Upper lobe of right lung (tissue), 1 donor: ENCODE results near the gene ATP6V1C2. TPM values are rescaled to one million over a fixed set of nuclear protein-coding genes. Genes with fewer than 3 reads are reported as not detected.
"Not testable (repeated sequence)": the region's sequence is repeated elsewhere in the genome, so short reads cannot be mapped to it uniquely, and the experiment has no call there.

ENCODE experiments used
- ATAC-seq: fragments of 200-7000 bp; cut with Tn5 transposase; one replicate; pipeline ENCODE4 v1.9.1; 2020; ENCODE audit warnings: mild to moderate bottlenecking, moderate library complexity
- DNase-seq: peaks from one replicate; pipeline ENCODE4 v3.0.0-alpha.2; 2020
- H3K27ac ChIP-seq: fragments of 200-600 bp; one replicate; pipeline ENCODE4 v1.8.0; 2022
- H3K27me3 ChIP-seq: fragments of 200-600 bp; one replicate; pipeline ENCODE4 v1.8.0; 2022; ENCODE audit warnings: mild to moderate bottlenecking
- H3K36me3 ChIP-seq: fragments of 200-600 bp; one replicate; pipeline ENCODE4 v1.8.0; 2022
- H3K4me1 ChIP-seq: fragments of 200-600 bp; one replicate; pipeline ENCODE4 v1.8.0; 2022
- H3K4me3 ChIP-seq: fragments of 200-600 bp; one replicate; pipeline ENCODE4 v1.8.0; 2022; ENCODE audit warnings: mild to moderate bottlenecking
- H3K9me3 ChIP-seq: fragments of 200-600 bp; one replicate; pipeline ENCODE4 v1.8.0; 2022
- intact Hi-C: fragments of 100-400 bp; cut with DNase I; formaldehyde crosslinking; loops from one replicate; pipeline ENCODE4 v1.11.0; 2022
- total RNA-seq: library from RNA; stranded (reverse); fragmentation: NEBNext Ultra II Directional; extraction: Animal tissue kit (Norgen Biotek cat#: 25700); gene quantifications from one replicate; pipeline ENCODE4 v1.2.1, GENCODE V29; 2021
- TF ChIP-seq, protein P1 (sequence below): fragments of 200-600 bp; IDR thresholded peaks from one replicate; pipeline ENCODE4 v1.8.0; 2022; ENCODE audit warnings: antibody characterized with exemption
- donor health status: DM: no; HTN: yes; CAD: no; lungs with severe emphysema.

Gene ATP6V1C2
- total RNA-seq, 1 donor from 2014 or later: not detected

DNA sequence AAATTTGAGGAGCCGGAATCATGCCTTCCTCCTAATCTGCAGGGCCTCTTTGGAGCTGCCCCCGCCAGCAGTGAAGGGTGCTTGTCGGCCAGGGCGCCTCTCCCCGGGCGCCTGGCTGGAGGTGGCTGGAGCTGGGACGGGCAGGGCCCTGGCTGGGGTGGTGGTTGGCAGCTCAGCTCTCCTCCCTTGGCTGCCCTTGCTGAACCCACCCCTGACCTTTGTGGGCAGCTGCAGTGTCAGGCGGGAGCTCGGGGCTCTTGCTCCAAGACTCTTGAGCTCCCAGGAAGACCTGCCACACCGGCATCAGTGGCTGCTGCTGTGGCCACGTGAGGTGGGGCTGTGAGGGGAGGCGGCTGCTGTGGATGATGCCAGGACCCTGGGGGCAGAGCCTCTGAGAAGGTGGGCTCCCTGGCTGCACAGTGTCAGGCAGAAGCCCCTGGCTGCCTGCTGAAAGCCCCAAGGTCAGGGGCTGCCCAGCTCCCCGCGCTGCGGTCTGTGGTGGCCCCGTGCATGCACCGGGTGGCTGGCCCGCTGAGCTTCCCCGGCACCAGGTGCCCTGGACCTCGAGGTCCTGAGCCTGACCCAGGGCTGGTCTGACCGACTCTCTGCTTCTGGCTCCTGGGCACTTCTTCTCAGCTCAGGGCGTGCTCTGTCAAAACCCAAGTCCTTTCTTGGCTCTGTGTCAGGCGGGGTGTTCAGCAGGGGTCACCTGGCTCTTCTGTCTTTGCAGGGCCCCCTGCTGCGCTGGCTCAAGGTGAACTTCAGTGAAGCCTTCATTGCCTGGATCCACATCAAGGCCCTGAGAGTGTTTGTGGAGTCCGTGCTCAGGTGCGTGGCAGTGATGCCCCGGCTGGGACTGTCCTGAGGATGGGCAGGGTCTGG is 56.7 kb downstream of the ATP6V1C2 start:
- ATAC-seq (no peak), DNase-seq (no peak)
- H3K27me3 ChIP-seq: no peaks in the 10 kb centered on the region
- peaks cover 51% of the 10 kb centered on the region for H3K36me3 ChIP-seq
- intact Hi-C loops: no loop called here
- H3K4me1 ChIP-seq: no peaks in the 10 kb centered on the region
- no peaks in the 10 kb centered on the region for H3K9me3 ChIP-seq
- TF ChIP-seq, protein P1, sequence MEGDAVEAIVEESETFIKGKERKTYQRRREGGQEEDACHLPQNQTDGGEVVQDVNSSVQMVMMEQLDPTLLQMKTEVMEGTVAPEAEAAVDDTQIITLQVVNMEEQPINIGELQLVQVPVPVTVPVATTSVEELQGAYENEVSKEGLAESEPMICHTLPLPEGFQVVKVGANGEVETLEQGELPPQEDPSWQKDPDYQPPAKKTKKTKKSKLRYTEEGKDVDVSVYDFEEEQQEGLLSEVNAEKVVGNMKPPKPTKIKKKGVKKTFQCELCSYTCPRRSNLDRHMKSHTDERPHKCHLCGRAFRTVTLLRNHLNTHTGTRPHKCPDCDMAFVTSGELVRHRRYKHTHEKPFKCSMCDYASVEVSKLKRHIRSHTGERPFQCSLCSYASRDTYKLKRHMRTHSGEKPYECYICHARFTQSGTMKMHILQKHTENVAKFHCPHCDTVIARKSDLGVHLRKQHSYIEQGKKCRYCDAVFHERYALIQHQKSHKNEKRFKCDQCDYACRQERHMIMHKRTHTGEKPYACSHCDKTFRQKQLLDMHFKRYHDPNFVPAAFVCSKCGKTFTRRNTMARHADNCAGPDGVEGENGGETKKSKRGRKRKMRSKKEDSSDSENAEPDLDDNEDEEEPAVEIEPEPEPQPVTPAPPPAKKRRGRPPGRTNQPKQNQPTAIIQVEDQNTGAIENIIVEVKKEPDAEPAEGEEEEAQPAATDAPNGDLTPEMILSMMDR: no peak
- no peak overlapping the region for H3K4me3 ChIP-seq
- no peak overlapping the region for H3K27ac ChIP-seq

DNA sequence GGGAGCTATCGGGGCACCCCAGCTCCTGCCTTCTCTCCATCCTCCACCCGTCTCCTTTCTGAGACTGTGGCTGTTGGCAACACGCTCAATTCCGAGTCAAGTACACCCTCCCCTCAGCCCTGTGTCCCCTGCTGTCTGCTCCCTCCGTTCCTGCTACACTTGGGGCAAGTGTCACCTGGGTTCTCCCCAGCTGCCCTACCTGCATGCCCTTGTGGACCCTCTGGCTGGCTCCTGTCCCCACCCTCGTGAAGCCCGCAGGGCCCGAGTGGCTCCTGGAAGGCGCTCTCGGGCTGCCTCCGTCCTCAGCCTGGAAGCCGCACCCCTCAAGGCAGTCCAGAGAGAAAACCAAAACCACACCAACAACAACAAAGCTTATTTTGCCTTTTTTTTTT is 57.3 kb downstream of the ATP6V1C2 start:
- H3K4me1 ChIP-seq: no peaks in the 10 kb centered on the region
- no peak overlapping the region for H3K27ac ChIP-seq
- H3K9me3 ChIP-seq: no peaks in the 10 kb centered on the region
- ATAC-seq (no peak), DNase-seq (no peak)
- H3K36me3 ChIP-seq: peaks cover 57% of the 10 kb centered on the region
- H3K27me3 ChIP-seq: no peaks in the 10 kb centered on the region
- TF ChIP-seq, protein P1: no peak
- intact Hi-C loops: no loop called here
- no peak overlapping the region for H3K4me3 ChIP-seq

DNA sequence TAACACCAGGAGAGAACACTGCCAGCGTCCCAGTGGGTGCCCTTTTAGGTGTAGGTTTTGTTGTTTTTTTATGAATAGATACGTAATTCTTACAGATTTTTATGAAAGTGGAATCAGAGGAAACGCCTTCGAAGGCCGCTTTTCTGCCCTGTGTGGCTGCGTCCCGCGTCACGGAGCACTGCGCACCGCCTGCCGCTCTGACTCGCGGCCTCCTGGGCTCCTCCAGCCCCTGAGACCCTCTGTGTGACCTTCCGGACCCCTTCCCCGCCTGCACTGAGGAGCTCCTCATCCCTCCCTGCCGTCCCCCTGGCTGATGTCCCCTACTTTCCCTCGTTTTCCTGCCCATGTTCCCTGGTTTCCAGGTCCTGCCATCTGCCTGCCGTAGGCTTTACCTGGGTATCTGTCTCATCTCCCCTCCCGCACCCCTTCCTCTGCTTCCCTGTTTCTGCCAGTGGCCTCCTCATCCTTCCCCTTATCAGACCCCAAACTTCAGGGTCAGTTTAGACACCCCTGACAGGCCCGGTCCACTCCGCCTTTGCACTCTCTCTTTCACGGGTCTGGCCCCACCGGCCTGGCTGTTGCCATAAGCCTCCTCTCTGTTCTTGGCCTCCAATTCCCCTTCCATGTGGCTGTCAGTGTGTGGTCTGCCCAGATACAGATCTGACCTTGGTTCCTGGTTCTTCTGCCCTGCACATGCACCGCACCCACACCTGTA is 58.5 kb downstream of the ATP6V1C2 start:
- peaks cover 69% of the 10 kb centered on the region for H3K36me3 ChIP-seq
- H3K27ac ChIP-seq: no peak overlapping the region
- H3K4me1 ChIP-seq: no peaks in the 10 kb centered on the region
- ATAC-seq (no peak), DNase-seq (no peak)
- TF ChIP-seq, protein P1: no peak
- H3K4me3 ChIP-seq: no peak overlapping the region
- no peaks in the 10 kb centered on the region for H3K9me3 ChIP-seq
- intact Hi-C loops: no loop called here
- H3K27me3 ChIP-seq: no peaks in the 10 kb centered on the region

DNA sequence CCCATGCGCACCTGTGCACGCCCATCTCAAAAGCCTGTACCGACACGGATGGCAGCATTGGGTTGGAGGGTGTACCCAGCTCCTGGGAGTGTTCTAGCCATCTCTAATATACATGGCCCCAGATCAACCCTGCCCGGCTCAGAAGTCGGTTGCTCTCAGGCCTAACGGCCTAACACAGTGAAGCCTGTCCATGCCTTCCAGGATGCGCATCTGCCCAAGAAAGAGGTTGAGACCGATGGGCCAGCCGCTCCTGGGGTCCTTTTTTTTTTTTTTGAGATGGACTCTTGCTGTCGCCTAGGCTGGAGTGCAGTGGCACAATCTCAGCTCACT is 59.0 kb downstream of the ATP6V1C2 start:
- Histone ChIP-seq H3K4me3 (no peak overlapping the region), H3K27me3 (no peaks in the 10 kb centered on the region), H3K36me3 (peaks cover 74% of the 10 kb centered on the region), H3K4me1 (no peaks in the 10 kb centered on the region), H3K9me3 (no peaks in the 10 kb centered on the region), H3K27ac (no peak overlapping the region)
- intact Hi-C loops: no loop called here
- ATAC-seq: no peak
- no peak for DNase-seq
- TF ChIP-seq, protein P1: no peak

DNA sequence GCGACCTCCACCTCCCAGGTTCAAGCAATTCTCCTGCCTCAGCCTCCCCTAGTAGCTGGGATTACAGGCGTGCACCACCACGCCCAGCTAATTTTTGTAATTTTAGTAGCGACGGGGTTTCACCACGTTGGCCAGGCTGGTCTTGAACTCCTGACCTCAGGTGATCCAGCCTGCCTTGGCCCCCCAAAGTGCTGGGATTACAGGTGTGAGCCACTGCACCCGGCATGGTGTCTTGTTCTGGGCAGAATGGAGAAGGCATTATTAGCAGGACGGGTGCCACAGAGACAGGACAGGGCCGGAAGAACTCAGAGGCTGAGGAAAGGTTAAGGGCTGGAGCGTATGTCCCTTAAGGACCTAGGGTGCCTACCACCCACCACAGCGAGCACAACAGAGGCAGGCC is 59.4 kb downstream of the ATP6V1C2 start:
- H3K4me3 ChIP-seq, H3K9me3 ChIP-seq, ATAC-seq, intact Hi-C loops, DNase-seq, H3K4me1 ChIP-seq, H3K27me3 ChIP-seq, H3K27ac ChIP-seq: not testable (repeated sequence)
- peaks cover 78% of the 10 kb centered on the region for H3K36me3 ChIP-seq

DNA sequence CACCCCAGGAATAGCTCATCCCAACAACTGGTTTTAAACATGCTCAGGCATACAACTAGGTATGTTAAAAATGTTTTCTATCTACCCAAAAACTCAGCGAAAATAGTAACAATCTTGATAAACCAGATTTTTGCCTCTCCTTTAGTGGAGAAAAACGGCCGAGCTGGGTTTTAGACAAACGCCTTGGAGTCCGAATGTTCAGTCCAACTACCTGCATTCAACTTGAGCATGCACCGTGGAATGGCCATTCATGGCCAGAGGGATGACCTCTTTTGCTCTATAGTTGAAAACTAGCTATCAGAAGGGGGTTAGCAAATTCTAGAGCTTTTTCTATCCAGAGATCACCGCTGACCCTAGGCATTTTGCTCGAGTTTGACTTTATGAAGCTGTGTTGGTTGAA is 60.3 kb downstream of the ATP6V1C2 start:
- H3K27me3 ChIP-seq: no peaks in the 10 kb centered on the region
- H3K36me3 ChIP-seq: peaks cover 87% of the 10 kb centered on the region
- TF ChIP-seq, protein P1: no peak
- ATAC-seq: no peak
- no peak overlapping the region for H3K27ac ChIP-seq
- no peaks in the 10 kb centered on the region for H3K4me1 ChIP-seq
- no peaks in the 10 kb centered on the region for H3K9me3 ChIP-seq
- no peak for DNase-seq
- H3K4me3 ChIP-seq: no peak overlapping the region
- intact Hi-C loops: no loop called here
